GM11168 (cell line): ENCODE measurements around the gene FBXL2.

Source experiments
- in situ Hi-C: fragments of 300-500 bp; cut with MboI; formaldehyde crosslinking; loops from one replicate; pipeline ENCODE4 v1.12.0; 2022; ENCODE audit warnings: low sequenced_read_pairs; ENCODE audit not compliant: unreplicated experiment

Gene FBXL2

DNA sequence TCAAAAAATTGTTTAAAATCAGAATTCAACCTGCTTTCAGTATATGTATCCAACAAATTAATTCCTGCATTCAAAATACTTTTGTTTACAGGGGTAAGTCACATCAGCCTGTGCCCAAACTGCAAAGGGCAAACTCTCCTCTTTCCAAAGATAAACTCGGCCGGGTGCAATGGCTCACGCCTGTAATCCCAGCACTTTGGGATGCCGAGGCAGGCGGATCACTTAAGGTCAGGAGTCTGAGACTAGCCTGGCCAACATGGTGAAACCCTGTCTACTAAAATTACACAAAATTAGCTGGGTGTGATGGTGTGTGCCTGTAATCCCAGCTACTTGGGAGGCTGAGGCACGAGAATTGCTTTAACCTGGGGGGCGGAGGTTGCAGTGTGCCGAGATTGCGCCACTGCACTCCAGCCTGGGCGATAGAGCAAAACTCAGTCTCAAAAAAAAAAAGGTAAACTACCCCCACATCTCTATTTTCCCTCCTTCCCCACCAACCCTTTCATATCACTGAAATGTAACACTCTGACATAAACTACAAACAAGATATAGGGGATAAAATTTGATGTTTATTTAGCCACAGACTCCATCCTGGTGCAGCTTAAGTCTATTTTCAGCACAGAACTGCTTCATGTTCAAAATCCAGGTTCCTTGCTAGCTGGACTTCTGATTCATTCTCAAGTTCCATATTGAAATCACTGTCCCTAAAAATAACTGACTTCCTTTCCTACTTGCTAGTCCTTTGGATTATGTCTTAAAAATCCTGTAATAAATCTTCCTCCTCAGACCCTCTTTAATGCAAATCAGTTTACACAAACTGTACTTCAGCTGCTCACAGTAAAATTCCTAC is 147.6 kb downstream of the FBXL2 start:
- in situ Hi-C loops, result loop anchor here (25.0 kb wide), 1 partner anchor 362 kb away; the partner anchor contains the start of gene PDCD6IP

DNA sequence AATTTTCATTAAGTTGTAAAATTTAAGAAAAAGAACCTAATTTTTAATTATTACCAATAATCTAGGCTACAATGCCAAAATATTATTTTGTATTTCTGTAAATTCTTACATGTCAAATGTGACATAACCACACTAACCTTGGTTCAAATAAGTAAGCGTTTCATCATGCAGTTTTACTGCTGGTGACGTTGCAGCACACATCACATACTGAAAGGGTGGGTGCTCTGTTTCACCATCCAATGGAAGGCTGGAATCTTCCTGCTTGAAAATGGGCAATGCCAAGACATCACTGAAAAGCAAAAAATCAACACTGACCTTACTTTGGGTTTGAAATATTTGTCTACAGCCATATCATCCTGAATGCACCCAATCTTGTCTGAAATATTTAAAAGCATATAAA is 148.2 kb downstream of the FBXL2 start:
- in situ Hi-C loops, result loop anchor here (25.0 kb wide), 1 partner anchor 362 kb away; the partner anchor contains the start of gene PDCD6IP

DNA sequence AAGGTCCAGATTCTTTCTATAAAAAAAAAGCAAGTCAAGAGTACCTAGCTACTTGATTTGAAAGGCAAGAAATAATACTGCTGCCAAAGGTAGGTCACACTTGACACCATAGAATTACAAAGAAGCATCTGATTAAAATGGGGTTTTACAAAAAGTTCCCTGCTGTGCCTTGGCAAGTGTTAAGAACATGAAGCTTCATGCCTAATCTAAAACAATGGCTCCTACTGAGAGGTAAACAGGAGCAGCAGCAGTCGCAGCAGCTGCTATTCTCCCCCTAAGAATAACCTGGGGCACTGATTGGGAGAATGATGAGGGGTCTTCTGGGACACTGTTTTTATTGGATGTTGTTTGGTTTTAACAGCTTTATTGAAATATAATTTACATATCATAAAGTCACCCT is 148.8 kb downstream of the FBXL2 start:
- in situ Hi-C loops, result loop anchor here (25.0 kb wide), 1 partner anchor 361 kb away; the partner anchor contains the start of gene PDCD6IP

DNA sequence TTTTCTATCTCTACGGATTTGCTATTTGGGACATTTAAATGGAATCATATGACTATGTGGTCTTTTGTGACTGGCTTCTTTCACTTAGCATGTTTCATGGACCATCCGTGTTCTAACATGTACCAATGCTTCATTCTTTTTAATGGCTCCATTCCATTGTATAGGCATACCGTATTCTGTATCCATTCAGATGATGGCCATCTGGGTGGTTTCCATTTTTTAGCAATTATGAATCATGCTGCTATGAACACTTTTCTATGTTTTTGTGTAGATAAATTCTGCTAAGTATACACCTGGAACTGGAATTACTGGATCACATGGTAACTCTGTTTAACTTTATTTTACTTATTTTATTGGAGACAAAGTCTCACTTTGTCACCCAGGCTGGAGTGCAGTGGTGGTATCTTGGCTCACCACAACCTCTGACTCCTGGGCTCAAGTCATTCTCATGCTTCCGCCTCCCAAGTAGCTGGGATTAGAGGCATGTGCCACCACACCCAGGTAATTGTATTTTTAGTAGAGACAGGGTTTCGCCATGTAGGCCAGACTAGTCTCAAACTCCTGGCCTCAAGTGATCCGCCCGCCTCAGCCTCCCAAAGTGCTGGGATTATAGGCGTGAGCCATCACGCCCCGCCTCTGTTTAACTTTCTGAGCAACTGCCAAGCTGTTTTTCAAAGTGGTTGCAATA is 149.5 kb downstream of the FBXL2 start:
- in situ Hi-C loops, result loop anchor here (25.0 kb wide), 1 partner anchor 361 kb away; the partner anchor contains the start of gene PDCD6IP

DNA sequence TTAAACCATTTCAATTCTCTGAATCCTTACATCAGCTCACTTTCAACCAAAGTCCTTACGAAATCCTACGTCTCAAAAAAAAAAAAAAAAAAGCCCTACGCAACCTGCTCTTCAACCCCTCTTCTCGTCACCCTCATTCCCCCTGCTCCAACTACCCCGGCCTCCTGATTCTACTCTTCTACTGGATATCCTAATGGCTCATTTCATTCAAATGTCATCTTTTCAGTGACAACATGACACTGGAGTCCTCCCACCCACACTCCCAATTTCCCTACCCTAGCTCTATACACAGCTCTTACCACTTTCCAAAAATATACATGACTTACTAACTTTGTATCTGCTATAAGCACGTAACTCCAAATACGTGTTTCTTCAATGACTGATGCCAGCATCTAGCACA is 151.5 kb downstream of the FBXL2 start:
- in situ Hi-C loops, result loop anchor here (25.0 kb wide), 1 partner anchor 359 kb away; the partner anchor contains the start of gene PDCD6IP

DNA sequence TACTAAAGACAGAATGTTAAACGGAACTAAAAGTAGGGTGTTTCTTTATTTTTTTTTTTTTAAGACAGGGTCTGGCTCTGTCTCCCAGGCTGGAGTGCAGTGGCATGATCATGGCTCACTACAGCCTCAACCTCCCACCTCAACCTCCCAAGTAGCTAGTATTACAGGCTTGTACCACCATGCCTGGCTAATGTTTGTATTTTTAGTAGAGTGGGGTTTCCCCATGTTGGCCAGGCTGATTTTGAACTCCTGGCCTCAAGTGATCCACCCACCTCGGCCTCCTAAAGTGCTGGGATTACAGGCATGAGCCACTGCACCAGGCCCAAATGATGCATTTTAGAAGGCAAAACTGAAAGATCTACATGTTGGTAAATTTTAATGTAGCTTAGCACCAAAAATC is 152.1 kb downstream of the FBXL2 start:
- in situ Hi-C loops, result loop anchor here (25.0 kb wide), 1 partner anchor 358 kb away; the partner anchor contains the start of gene PDCD6IP

DNA sequence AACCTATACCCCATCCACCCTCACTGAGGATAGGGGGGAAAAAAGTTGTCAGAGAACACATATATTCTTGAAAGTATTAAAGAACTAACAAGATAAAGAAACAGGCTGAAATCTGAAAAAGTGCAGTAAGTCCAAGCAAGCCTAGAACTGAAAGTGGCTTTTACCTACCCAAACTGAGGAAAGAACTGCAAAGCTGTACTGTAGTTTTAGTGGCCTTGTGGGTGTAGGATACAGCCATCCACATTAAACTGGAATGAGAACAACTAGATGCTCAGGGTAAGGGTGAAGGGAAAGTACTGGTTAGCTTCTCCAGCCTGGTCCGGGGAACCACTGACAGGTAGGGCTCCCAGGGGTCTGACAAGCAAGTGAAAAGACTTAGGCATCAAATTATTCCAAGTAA is 152.8 kb downstream of the FBXL2 start:
- in situ Hi-C loops, result loop anchor here (25.0 kb wide), 1 partner anchor 357 kb away; the partner anchor contains the start of gene PDCD6IP

DNA sequence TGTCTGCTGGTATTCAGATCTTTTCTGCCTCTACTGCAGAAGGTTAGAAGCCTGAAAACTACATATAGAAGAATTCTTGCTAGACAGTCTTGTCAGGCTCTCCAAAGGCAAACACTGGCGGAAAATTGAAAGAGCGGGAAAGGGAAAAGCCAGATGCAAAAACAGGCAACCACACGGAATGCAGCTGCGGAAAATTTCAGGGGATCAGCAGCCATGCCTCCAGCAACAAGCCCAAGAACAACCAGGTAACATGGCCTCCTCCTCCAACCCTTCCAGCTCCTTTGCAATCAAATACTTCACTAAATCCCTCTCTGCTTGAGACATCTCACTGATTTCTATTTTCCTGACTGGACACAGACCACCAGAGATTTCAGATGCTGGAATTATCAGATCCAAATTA is 153.3 kb downstream of the FBXL2 start:
- in situ Hi-C loops, result loop anchor here (25.0 kb wide), 1 partner anchor 357 kb away; the partner anchor contains the start of gene PDCD6IP

DNA sequence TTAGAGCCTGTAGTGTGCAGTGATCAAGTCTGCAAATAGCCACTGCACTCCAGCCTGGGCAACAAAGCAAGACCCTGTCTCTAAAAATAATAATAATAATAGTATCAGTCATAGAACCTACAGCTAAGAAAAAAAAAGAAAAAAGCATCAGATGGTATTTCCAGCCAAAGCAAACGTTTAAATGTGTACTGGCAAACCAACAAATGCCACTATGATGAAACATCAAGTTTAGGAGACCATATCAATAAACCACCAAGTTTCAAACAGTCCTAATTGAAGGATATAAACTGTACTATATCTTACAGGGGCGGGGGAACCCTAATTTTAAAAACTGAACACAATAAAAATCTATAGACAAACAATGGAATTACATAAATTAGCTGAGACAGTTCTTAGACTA is 156.6 kb downstream of the FBXL2 start:
- in situ Hi-C loops, result loop anchor here (25.0 kb wide), 1 partner anchor 353 kb away; the partner anchor contains the start of gene PDCD6IP
